Kidney glomerular epithelial cell (primary cell): Measurements from ENCODE around the gene ETNK2.

Experiments
- DNase-seq: peaks from one replicate; lab custom pipeline; 2025; lab: John Stamatoyannopoulos, UW

The ETNK2 gene

DNA sequence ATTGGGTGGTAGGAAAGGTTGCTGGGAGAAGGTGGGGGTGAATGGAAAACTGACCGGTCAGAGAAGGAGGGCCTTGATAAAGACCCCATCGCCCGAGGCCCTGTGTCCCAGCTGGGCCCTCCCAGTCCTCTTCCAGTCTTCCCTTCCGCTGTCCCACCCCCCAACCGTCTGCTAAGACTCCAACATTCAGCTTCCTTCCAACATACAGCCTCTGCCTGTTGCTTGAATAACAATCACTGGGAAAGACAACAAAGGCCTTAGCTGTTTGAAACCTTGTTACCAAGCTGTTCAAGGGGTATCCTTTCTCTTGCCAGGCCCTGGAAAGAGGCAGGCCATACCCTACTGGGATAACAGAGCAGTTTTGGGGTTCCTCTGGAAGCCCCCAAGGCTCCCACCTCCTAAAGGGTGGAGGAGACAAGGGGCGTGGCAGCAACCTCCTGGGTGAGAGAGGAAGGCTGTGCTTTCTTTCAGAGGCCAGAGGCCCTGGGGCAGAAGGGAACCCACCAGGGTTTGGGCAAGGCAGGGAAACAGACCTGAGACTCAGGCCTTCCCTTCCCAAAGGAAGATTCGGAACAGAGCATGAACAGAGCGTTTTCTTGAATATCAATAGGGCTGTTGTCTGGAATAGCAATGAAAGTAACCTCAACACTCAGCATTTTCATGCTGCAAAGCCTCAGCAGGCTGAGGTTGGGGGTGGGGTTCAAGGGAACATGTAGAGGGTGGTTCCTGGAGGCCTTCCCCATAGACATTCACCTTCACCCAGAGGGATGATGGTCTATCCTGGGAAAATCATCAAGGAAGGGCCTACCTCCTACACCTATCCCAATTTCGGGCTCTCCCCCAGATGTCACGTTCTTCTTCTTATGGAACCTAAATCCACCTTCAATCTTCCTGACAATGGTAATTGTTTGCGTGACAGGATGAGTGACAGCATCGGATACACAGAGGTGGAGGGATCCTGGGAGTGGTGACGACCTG, 4.1 kb downstream of the ETNK2 start:
- DNase-seq, result no peak

DNA sequence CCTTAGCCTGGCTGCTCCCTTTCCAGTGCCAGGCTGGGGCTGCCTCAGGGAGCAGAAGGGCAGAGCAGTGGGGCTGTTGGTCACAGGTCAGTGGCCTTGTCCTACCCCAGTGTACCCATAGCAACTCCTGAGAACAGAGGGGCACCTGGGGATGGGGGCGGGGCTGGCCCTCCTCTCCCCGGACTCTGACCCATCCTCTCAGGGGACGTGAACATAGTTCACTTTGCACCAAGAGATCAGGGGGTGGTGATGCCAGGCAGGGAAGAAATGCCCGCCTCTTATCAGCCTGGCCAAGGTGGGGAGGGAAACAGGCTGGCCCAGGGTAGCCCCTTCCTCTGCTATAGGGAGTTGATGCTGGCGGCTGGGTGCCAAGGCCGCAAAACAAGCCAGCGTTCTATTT, 4.9 kb downstream of the ETNK2 start:
- DNase-seq, result no peak

DNA sequence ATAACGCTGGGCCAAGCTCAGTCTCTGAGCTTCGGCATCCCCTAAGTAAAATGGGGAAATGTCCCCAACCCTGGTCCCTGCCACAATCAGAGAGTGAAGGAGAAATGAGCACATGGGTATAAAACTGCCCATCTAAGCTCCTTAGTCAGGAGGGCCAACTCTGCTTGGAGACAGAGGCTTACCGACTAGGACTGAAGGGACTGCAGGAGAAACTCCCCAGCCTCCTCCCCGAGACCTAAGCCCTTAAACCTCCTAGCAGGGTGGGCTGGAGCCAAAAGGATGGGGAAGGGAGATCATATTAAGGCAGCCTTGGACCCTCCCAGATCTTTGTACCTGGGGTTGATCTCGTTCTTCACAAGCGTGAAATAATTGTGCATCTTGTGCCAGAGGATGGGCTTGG, 5.5 kb downstream of the ETNK2 start:
- no peak for DNase-seq

DNA sequence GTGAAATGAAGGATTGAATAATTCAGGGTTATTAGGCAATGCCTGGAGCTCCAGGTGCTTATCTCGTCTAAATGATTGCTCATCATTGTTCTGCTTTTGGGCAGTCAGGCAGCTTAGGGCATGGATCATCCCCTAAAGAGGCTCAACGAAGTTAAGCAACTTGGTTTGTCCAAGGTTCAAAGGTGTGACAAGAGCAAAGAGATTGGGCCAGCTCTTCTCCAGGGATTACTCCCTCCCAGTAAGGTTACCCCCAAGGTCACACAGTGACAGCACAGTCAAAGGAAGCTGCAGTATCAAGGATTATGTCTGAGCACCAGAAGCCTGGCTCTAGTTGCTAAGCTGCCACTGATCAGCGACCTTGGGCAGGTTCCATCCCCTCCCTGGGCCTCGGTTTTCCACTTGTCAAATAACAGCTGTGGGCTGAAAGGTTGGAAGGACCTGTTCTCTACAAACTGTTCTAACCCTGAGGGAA, 6.8 kb downstream of the ETNK2 start:
- DNase-seq, result no peak

DNA sequence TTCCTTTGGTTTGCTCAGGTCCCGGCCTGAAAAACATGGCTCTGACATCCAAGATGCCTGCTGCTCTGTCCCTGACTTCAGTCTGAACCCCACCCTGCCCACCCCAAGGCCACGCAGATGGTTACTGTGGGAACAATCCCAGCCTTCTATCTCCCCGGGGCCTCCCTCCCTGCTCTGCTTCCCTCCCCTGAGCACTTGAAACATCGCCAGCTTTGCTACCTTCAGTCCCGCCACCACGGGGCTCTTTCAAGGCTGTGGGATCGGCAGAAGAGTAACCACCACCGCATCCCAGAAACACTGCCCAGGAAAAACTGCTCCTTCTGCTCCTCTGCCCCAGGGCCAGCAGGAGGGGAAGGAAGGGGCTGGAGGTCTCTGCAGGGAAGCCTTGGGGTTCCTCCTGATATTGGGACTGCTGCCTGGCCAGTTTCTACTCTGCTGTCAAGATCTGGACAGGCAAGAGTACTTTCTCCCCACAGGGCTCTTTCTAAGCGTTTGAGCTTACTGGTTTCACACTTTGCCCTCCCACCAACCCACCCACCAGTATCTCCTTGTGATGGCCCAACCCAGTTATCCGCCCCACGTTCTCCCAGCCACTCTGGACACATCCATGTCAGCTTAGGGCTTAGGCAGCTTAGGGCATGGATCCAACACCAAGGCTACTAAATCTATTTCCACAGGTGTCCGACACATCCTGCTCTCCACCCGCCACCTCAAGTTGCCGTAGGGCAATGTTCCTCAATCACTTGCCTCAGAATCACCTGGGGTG, 8.4 kb downstream of the ETNK2 start:
- no peak for DNase-seq

DNA sequence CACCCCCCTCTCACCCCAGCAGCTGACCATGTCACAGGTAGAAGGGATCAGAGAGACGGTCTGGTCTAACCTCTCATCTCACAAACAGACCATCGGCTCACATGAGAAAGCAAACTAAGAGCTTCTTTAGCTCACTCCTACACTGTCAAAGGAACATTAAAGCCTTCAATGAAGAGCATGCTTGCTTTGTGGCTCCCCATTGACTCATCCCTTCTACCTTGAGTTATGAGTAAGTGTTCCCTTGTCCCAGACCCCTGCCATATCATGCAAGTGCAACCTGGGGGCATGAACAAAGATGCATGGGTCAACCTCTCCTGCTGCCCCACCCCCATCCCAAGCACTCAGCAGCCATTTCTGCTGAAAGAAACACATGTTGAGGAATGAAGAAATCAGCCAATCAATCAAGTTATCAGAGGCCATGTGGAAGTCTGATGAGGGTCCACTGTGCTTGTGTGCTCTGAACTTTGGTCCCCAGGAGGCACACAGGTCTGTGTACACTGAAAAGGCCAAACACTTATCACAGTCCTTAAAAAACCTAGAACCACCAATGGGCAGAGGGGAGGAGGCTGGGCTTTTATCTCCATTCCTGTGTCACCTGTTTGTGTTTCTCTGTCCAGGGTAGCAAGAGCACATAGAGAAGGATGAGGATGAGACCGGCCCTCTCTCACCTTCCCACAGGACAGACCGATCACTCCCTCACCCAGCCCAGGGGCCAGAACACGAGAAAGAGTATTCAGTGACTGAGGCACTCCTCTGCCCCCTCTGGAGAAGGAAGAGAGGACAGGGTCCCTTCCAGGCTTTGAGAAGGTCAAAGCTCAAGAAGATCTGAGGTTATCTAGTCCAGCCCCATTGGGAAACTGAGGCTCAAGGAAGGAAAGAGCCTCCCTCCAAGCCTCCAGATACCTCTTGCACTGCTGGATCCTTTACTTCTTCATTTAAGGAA, 9.5 kb downstream of the ETNK2 start:
- DNase-seq, result no peak

DNA sequence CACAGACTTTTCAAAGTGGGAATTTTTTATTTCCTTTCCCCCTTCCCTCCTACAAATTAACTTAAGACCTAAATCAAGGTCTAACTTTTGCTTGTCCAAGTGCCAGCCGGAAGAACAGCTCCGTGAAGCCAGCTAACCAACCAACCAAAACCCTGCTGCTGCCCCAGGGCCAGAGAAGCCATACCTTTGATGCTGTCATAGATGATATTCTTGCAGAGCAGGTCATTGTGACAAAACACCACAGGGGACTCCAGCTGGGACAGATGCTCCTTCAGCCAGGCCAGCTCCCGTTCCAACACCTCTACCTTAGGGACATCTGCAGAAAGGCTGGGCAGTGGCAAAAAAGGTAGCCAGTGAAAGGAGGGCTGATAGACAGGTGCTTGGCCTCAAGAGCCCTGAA, 10.7 kb downstream of the ETNK2 start:
- no peak for DNase-seq

DNA sequence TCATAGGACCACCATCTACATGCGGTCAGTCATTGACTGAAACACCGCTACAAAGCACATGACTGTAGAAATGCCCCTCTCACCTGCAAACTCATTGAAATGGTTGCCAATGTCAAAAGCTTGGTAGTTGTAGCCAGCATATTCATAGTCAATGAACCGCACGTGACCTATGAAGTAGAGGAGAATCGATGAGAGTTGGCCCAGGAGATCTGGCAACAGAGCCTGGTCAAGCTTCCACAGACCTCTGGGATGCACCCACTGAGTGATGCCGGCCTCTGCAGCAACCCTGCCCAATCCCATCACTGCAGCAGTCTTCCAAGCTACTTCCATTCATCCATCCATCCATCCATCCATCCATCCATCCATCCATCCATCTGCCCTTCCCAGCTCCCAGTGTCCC, 11.9 kb downstream of the ETNK2 start:
- DNase-seq, result no peak

DNA sequence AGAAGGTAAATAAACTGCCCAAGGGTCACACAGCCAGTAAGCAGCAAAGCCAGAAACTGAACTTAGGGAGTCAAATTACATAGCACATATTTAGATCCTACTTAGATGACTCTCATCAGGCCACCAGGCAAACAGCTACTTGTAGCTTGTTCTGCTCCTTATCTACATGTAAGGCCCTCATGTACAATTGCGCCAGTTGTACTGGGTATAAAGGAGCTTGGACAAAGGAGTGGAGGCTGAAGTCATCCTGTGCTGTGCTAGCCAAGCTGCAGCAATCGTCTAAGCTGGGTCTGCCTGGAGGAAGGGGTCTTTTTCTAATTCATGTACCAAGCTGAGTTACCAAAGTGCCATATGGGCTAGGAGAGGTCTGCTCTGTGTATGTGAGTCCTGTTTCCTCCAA, 12.8 kb downstream of the ETNK2 start:
- DNase-seq, result no peak

DNA sequence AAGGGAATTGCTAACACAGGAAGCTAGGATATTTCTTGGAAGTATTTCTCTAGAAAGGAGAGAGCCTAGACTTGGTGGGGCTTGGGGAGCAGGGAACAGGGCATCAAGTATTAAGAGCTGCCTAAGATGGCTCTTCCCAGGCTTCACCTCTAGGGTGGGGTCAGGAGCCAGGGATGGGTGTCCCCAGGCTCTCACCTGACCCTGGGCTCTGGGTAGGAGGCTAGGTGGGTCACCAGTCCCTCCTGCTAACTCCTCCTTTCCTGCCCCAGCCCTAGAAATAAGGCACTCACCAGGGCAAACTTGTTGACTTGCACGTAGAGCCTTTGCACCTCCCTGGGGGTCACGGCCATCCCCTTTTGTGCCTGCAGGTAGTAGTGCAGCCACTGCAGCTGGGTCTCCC, 15.0 kb downstream of the ETNK2 start:
- no peak for DNase-seq

DNA sequence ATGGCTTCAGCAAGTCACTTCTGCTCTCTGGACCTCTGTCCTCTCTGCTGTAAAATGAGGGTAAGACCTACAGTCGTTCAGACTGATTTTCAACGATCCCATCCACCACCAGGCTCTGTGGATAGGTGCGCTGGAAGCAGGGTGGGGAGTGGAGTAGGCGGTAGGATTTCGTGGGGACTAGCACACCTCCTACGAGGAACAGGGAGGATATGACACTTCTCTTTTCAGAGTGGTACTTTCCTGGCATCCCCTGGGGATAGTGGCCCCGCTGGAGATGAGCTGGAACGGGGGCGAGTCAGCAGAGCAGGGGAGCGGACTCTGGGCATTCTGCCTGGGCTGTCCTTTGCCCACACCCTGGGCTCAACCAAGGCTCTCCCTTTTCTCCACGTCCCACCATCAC, 17.7 kb downstream of the ETNK2 start:
- no peak for DNase-seq

DNA sequence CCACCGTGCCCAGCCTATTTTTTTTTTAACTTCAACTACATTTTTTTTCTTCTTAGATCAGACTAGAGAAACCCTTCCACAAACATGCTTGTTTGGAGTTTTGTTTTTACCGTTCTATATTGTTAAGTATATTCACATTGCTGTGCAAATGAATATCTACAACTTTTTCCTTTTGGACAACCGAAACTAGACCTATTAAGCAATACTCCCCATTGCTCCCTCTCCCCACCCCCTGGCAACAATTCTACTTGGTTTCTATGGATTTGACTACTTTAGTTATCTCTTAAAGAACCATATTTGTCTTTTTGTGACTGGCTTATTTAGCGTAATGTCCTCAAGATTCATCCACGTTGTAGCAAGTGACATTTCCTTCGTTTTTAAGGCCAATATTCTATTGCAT, 19.1 kb downstream of the ETNK2 start:
- no peak for DNase-seq

DNA sequence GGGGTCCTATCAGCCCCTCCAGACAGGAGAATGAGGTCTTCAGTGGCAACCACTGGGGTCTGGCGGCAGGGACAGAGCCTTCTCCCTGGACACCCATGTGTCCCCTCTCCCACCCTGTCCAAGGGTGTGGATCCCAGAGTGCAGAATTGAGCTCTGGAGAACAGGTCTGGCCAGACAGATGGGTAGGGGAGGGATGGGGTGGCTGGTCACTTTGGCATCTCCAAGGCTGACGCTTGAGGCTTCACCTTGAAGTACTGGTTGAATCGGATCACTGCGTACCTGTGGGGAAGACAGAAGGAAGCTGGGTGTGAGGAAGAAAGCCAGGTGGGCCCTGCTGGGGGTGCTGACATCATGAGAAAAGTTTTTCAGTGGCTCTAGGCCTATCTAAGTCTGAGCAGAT, 19.9 kb downstream of the ETNK2 start:
- DNase-seq, result no peak

DNA sequence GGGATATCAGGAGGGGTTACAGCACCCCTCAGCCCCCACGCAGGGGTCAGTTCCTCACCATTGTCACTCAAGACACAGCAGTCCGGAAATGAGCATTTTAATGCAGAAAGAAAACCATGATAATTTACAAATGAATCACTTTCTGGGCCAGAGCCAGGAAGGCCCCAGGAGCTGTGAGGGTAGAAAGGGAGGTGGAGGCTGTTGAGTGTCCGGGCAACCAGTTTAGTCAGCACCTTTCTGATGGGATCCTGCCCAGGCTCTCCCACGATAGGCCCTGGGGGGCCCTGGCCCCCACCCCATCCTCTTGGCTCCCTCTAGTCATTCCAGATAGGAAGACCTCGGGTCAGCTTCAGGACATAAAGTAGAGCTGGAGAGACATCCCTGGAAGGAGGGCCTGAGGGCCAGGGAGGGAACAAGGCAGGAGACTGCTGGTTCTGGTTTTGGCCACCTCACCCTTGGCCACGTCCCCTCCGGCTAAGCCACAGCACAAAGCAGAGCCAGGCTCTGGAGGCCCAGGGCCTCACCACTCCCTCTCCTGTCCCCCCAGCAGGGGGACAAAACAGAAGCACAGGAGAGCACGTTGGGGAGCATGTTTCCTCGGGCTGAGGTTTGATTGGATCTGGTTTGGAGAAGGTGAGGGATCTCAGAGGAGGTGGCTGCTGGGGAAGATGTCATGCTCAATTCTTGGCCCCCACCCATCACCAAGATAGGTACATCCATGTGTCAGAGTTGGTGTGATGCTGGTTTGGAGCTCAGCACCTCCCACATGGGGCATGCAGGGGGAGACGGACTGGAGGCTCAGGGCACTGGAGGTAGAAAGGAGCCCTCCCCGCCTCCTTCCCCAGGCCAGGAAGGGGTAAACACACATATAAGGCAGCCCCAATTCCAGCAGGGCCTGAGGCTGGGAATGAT, 20.6 kb downstream of the ETNK2 start:
- peak; percentile 82 for DNase-seq

DNA sequence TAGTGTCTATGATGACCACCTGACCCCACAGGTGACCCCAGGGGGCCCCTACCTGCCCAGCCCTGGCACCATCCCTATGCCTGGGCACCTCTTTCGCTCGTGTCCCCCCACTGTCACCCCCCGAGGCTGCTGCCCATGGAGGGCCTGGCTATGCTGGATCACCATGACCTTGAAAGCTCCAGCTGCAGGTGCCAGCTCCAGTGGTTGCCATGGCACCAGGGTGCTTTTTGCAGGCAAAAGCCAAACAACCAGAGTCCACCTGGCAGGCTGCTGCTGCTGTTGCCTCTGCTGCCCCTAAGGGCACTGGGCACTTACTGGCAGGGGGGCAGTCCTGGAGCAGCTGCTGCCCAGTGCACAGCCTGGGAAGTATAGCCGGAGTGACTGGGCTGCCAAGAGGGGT, 21.7 kb downstream of the ETNK2 start:
- no peak for DNase-seq

DNA sequence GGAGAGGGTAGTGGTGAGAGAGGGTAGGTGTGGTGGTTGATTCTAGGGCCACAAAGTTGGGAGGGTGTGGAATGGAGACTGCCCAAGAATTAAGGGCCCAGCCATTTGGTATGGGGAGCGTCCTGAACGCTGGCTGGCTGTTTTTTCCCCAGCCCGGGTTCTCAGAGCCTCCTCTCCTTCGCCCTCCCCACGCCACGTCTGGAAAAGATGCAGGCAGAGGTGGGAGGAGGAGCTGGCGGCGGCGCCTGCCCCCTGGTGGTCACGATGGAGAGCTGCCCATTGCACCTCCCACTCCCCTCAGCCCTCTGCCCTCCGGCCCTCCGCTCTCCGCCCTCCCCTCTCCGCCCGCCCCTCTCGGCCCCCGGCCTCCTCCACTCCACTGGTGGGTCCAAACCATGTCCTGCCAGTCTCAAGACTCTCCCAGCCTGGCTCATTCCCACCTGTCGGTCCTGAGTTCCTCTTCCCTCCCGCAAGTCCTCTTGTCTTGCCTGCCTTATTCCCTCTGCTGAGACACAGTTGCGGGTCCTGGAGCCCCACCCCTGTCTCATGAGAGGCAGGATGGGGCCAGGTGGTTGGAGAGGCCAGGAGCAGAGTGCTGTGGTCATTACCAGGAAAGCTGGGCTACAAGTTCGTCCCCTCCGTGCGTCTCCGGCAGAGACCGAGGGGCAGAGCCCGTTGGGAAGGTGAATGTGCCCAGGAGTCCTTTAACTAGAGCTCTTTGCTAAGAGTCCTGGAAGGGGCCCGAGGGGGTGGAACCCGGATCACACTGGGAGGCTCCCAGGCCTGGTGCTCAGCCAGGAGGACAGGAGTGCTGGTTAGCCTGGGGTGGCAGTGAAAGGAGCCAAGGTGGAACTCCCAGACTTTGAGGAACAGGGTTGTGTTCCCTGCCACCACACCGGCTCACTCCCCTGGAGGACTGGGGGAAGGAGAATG, 22.6 kb downstream of the ETNK2 start:
- peak; percentile 28 for DNase-seq

DNA sequence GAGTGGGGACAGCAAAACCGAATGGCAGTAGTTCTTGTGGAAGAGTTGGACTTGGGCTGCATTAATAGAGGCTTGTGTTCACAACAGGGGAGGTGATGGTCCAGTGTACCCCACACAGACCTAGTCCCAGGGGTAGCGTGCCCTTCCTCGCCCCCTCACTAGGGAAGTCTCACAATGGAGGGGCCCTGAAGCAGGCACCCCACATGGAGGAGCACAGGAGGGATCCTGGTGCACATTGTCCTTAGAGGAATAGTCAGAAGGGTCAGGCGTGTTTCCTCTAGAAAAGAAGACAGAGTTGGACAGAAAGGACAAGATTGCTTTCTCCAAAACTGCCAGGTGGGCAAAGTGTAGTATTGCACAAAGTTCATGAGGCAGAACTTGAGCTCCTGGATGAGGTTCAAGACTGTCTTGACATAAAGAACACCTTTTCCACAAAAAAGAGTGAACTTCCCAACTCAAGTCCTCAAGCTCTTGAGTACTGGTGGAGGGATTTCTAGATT, 23.3 kb downstream of the ETNK2 start:
- DNase-seq, result no peak

DNA sequence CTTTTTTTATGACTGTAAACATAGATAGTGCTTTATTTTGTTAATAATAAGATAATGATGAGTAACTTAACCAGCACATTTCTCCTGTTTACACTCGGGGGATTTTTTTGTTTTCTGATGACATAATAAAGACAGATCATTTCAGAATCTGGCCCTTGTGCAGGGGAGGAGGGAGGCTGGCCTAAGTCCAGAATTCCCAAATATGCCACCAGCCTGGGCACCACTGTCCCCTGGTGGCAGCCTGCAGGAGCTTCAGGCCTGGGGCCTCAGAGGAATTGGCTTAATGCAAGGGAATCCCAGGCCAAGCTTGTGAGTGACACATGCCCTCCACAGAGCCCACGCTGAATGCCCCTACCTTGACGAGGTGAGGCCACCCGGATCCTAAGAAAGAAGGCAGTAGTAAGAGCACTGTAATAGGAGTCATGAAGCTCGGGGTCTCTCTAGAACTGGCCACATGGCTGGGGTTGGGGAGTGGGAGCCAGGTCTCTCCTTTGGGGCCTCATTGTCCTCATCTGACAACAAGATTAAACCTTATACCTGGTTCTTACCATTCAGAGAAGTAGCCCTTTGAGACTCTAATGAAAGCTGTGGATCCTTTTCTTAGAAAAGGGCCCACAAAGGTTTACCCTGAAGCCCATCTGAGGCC, 24.1 kb downstream of the ETNK2 start:
- peak; percentile 74 for DNase-seq

DNA sequence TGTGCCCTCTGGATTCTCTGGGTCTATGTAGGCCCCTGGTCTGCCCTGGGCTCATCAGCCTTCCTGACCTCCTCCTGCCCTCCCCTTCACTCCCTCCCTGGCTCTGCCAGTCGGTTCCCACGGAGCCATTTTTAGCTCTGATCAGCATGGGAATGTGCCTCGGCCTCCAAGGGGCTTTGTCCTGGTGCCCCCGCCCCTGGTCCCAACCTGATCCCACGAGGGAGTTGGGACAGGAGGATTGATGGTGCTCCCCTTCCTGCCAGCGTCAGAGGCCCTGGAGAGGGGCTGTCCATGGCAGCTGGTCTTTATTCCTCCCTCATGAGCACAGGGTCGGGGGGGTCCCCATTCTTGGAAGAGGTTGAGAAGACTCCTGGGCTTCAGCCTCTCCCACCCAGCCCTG, 24.9 kb downstream of the ETNK2 start:
- no peak for DNase-seq
